ENCODE measurements around the gene CAMTA2. TPM values are rescaled to one million over a fixed set of nuclear protein-coding genes. Genes with fewer than 3 reads are reported as not detected.
A peak's percentile ranks its signal among the peaks of the same experiment; 100 is the strongest.

CAMTA2 gene
- total RNA-seq, 1 donor from 2014 or later = 29.4 TPM

GRCh38 chr17:5002121-5002788 is 14.8 kb upstream of the CAMTA2 start:
- no peak for ATAC-seq (ENCODE audit: poor library complexity)
- no peak for DNase-seq
- intact Hi-C loops (cut with DNase I) = no loop called here

GRCh38 chr17:5000237-5000639 is 12.8 kb upstream of the CAMTA2 start:
- ATAC-seq (ENCODE audit: poor library complexity) (peak; percentile 63), DNase-seq (peak; percentile 92)
- intact Hi-C loops (cut with DNase I) = no loop called here

GRCh38 chr17:4999430-5000093 is 12.1 kb upstream of the CAMTA2 start:
- intact Hi-C loops (cut with DNase I) = no loop called here
- ATAC-seq (ENCODE audit: poor library complexity) (peak; percentile 7), DNase-seq (no peak)

- ATAC-seq (ENCODE audit: poor library complexity) (peak; percentile 1), DNase-seq (no peak)
- intact Hi-C loops (cut with DNase I) = no loop called here
Measured at GRCh38 chr17:4998732-4999429, 11.4 kb upstream of the CAMTA2 start.

DNA sequence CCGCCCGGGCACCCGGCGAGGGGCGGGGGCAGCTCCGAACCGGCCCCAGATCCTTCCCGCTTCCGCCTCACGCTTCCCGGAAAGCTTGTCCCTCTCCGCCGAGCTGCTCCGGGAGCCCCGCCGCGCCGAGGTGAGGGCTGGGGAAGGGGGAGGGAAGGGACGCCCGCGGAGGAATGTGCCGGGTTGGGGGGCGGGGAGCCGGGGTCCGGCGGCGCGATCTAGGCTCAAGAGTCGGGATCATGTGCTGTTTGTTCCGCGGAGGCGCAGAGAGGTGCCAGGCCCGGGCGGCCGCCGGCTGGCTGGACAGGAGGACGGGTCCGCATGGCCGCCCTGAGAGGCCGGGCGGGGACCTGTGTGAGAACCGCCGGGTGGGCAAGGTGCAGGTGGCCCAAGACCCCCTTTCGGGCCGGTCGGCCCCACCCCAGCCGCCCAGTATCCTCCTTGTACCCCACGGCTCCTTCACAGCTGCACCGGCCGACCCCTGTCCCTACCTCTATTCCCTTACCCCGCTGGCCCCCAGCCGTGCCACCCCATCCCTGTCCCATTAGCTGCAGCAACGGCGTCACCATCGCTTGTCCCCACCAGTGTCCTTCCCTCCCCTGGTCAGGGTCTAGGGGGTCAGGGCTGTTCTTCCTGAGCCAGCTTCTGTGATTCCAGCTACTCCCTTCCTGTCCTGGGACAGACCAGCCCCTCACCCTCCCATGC is 10.7 kb upstream of the CAMTA2 start:
- intact Hi-C loops (cut with DNase I) = no loop called here
- ATAC-seq (ENCODE audit: poor library complexity) (peak; percentile 23), DNase-seq (peak; percentile 75)

DNA sequence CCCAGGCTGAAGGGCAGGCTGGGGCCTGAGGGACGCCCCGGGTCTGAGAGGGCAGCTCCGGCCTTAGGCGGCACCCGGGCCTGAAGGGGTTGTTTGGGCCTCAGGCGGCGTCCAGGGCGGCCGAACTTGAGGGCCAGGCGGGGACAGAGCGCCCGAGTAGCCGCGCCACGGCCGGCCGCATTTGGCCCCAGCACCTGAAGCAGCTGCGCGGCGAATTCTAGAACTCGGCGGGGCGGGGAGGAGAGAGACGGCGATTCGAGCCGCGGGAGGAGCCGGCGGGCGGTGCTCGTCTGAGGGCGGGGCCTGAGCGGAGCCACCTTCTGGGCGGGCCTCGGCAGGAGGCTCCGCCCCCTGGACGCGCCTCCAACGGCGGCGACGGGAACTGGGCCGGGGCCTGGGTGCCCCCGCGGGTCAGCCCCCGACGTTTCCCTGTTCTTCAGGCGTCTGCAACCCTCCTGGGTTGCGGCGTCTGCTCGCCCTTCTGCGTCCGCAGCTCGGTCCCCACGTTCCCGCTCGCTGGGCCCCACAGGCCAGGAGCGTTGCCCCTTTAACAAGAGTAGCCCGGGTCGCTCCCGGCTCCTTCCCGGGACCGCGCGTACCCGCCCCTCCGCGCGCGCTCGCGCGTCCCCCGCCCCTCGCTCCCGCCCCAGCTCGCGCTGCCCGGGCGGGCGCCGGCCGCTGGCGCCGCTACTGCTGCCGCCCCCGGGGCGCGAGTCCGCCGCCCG is 10.0 kb upstream of the CAMTA2 start, which contains the start of the genes INCA1 and KIF1C:
TSS of gene INCA1 (minus strand) at position 221 of the 725 bp plus-strand sequence. CDS start 3,085 bp downstream, outside the sequence.
TSS of gene KIF1C (plus strand) at position 649 of the 725 bp plus-strand sequence. CDS start 2,297 bp downstream, outside the sequence.
- intact Hi-C loops (cut with DNase I) = no loop called here
- ATAC-seq (ENCODE audit: poor library complexity) = peak; percentile 92

GRCh38 chr17:4994081-4994595 is 6.7 kb upstream of the CAMTA2 start:
- intact Hi-C loops (cut with DNase I) = no loop called here
- no peak for ATAC-seq (ENCODE audit: poor library complexity)

More for the DNA sequence above, 10.0 kb upstream of the CAMTA2 start, which contains the start of the genes INCA1 and KIF1C:
- DNase-seq = peak; percentile 97

DNA sequence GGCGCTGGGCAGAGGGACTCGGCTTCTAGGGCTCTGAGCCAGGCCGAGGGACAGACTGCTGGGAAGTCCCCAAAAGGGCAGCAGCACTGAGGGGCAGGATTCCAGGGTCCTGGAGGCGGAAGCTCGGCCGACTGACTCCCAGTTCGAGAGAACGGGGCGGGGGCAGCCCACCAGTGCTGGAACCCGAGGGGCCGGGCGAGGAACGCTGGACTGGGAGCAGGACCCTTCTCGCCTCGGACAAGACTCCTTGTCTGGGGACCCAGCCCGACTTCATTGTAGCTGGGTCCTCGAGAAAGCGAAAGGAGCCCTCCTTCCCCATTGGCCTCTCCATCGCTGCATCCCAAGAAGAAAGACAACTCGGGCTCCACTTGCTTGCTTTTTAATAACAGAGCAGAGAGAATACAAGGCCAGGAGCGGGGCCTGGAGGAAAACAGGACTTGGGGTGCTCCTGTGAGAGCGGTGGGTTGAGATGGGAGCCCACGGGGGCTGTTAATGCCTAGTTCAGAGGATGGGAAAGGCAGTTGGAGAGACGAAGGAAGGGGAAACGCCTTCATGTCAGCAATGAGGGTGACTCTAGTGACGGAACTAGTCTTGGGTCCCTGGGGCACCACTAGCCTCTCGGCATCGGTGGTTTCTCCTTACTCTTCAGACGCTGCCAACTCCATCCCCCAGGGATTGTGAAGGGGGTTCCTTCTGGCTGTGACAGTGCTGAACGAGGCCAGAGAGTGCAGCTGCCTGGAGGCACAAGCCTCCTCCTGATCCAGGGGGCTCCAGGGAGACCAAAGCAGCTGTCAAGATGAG is 492 bp upstream of the CAMTA2 start:
- ATAC-seq (ENCODE audit: poor library complexity) (peak; percentile 17), DNase-seq (peak; percentile 53)
- intact Hi-C loops (cut with DNase I) = no loop called here

More at GRCh38 chr17:4994081-4994595, 6.7 kb upstream of the CAMTA2 start:
- no peak for DNase-seq

GRCh38 chr17:4986403-4986802 is 1.1 kb downstream of the CAMTA2 start:
- ATAC-seq (ENCODE audit: poor library complexity) = no peak
- intact Hi-C loops (cut with DNase I) = no loop called here
- DNase-seq = no peak

DNA sequence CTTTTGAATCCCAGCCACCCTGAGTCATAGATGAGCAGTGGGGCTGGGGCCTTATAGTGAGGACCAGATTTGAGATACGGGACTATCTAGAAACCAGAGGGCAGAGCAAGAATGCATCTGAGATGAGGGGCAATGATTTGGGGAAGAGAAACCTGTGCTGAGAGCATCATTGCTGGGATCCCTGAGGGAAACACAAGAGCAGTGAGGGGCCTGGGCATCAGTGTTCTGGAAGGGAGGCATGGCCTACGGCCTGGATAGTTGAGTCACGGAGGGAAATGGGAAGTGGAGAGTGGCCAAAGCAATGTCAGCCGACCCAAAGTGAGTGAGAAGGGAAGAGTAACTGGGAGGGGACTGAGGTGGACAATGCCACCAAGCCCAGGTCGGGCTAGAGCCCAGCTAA is 5.2 kb downstream of the CAMTA2 start:
- intact Hi-C loops (cut with DNase I) = loop anchor here (5.0 kb wide), 1 partner anchor 75 kb away; no protein-coding TSS in a partner anchor
- no peak for ATAC-seq (ENCODE audit: poor library complexity)
- DNase-seq = no peak

- ATAC-seq (ENCODE audit: poor library complexity) (peak; percentile 53), DNase-seq (no peak)
- intact Hi-C loops (cut with DNase I) = loop anchor here (5.0 kb wide), 1 partner anchor 73 kb away; no protein-coding TSS in a partner anchor
Measured at GRCh38 chr17:4980644-4981216, 6.7 kb downstream of the CAMTA2 start.

- no peak for ATAC-seq (ENCODE audit: poor library complexity)
- intact Hi-C loops (cut with DNase I) = no loop called here
Measured at GRCh38 chr17:4978726-4979125, 8.7 kb downstream of the CAMTA2 start.

DNA sequence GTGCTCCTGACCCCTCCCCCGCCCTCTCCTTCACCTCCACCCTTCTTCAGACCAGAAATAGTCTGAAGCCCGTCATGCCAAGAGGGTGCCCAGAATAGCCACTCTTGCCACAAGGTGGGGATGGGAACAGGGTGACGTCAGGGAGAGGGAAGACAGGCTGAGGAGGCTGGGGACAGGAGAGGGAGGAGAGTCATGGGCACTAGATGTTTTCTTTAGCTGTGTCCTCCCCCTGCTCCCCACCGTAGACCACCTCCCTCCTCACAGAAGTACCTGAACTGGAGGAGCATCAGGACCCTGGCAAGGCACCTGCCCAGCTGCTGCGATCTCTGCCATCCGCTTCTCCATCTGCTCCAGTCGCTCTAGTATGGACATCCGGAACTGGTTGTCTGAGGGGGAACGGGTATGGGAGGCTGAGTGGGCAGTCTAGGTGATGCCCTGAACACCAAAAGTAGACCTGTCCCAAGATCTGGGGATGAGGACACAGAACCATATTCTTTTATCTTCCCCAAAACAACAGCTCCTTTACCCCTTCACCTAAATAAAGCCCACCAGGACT is 13.3 kb downstream of the CAMTA2 start:
- ATAC-seq (ENCODE audit: poor library complexity) (peak; percentile 79), DNase-seq (no peak)
- intact Hi-C loops (cut with DNase I) = no loop called here

More at GRCh38 chr17:4978726-4979125, 8.7 kb downstream of the CAMTA2 start:
- DNase-seq = no peak

DNA sequence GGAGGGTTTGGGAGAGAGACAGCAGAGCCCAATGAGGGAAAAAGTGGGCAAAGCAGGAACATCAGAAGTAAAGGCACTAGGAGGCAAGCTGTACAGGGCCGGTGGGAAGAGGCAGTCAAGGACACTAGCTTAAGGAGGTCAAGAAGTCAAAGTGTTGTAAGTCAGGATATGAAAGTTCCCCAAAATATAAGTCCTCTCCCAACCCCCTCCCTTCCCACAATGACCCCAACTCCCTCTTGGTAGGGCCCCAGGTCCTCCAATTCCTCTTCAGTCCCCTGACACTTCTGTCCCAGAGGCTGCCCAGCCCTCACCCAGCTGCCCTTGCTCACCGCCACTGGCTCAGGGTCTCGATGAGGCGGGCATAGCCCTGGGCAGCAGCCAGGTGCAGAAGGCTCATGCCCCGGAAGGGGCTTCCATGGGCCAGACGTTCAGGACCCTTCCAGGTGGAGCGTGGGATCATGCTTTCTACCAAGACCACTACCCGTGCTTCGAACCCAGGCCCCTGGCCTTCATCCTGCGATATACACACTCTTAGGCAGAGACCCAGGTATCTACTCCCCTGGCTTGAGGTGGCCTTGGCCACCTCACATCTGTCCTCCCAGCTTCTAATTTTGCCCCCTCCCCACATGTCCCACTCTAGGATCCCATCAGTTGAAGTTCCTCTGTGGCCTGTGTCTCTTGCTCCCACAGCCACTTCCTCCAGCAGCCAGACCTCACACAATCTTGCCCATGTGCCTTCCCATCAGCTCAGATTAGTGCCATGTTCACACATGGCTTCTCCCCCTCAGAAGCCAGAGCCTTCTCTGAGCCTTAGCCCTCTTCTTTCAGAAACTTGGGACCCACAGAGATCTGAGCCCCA is 14.0 kb downstream of the CAMTA2 start:
- ATAC-seq (ENCODE audit: poor library complexity) (peak; percentile 1), DNase-seq (no peak)
- intact Hi-C loops (cut with DNase I) = no loop called here

DNA sequence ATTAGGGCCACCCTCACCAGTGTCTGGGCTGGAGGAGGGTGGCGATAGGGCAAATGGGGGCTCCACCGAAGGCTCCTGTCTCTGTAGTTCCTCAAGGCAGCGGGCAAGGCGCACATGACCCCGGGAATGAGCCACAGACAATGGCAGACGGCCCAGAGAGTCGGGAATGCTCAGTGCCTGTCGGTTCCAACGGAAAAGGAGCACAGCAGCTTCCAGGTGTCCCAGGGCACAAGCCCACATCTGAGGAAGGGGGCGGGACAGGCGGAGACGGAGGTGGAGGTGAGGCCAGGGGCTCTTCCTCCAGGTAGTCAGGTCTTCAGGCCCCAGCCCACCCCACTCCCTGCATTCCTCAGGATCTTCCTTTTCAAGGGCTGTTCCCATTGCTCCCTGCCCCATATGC is 14.7 kb downstream of the CAMTA2 start:
- intact Hi-C loops (cut with DNase I) = no loop called here
- DNase-seq = no peak
- ATAC-seq (ENCODE audit: poor library complexity) = no peak

DNA sequence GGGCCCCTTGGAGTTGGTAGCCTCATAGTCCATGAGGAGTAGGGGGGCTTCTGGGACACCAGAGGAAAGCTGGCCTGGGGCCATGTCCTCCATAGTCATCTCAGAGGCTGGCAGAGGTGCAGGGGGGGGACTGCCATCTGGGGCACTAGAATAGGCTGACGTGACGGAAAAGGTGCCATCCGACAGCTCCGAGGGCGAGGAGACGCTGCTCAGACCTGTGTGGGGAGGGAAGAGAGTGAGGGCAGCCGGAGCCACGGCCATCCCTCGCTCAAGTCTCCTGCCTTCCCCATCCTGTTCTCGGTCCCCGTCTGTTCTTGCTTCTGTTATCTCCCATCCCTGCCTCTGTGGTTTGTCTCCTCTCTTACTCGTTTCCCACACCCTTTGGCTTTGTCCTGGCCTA is 15.2 kb downstream of the CAMTA2 start:
- DNase-seq (no peak), ATAC-seq (ENCODE audit: poor library complexity) (no peak)
- intact Hi-C loops (cut with DNase I) = no loop called here

All from Right ventricle myocardium superior (tissue), 1 donor.